HG02840 (cell line): ENCODE measurements around the gene LAMA3.

Source experiments
- ATAC-seq: cut with Tn5 transposase; IDR thresholded peaks from one replicate; pipeline ENCODE4 v1.9.1; 2021; ENCODE audit warnings: mild to moderate bottlenecking, moderate library complexity, moderate number of reproducible peaks; ENCODE audit not compliant: unreplicated experiment, low FRiP score

Gene LAMA3

DNA sequence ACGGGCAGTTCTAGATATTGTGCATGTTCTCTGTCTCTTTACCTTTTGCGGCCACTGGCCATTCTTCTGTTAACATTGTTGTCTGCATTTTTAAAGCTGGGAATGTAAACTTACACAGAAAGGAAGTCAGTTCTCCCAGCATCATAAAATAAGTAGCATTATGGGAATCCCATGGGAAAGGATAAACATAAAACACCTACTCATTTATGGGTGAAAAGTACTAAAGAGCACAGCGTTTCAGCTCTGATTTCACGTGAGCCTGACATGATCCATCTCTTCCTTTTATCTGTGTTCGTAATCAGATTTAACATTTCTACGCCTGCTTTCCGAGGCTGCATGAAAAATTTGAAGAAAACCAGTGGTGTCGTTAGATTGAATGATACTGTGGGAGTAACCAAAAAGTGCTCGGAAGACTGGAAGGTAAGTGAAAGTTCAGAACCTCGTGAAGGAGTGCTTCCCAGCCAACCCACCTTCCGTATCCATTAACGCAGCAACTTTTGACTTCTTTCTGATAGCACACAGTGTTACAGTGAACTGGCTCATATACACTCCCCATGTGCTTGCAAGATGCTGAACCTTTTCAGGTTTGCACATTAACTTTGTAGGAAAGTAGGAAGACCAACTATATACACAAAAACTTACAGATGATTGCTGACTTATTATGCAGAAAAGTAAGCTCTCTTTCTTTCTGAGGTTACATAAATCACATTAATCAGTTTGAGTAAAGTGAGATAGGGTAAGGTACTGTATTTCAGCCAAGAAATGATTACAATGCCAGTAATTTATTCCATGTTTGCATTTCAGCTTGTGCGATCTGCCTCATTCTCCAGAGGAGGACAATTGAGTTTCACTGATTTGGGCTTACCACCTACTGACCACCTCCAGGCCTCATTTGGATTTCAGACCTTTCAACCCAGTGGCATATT, 238.8 kb downstream of the LAMA3 start:
- no peak for ATAC-seq

DNA sequence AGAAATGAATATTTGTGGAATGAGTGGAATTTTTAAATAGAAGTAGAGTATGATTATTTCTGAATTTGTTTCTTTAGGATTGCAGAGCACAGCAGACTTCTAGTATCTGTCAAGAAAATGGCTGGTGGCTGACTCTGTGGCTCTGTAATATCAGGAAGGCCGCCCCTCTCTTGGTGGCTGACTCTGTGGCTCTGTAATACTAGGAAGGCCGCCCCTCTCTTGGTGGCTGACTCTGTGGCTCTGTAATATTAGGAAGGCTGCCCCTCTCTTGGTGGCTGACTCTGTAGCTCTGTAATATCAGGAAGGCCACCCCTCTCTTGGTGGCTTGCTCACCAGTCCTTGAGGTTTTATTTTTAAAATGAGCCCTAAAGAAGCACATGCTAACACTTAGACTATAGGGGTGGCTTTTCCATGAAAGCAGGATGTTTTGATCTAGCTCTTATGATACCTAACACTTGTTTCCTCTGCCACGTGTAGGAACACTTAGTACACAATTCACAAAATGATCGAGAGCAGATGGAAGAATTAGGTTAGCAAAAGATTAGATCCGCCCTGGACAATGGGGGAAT, 240.2 kb downstream of the LAMA3 start:
- ATAC-seq = no peak

DNA sequence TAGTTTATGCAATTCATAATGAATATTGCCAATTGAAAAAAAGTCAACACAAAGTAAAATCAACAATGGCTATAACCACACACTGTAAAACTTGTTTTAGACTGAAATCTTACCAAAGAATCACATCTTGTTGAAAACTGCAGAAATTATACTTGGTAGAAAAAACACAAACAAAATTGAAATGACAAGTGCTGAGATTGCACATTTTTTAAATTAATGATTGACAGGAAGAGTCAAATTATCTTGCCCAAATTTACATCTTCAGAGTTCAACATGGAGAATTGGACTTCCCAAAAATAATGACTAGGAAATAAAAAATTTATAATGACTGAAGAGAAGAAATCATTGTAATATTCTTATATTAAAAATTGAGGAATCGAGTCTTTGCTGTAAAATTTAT, 240.7 kb downstream of the LAMA3 start:
- ATAC-seq = no peak

DNA sequence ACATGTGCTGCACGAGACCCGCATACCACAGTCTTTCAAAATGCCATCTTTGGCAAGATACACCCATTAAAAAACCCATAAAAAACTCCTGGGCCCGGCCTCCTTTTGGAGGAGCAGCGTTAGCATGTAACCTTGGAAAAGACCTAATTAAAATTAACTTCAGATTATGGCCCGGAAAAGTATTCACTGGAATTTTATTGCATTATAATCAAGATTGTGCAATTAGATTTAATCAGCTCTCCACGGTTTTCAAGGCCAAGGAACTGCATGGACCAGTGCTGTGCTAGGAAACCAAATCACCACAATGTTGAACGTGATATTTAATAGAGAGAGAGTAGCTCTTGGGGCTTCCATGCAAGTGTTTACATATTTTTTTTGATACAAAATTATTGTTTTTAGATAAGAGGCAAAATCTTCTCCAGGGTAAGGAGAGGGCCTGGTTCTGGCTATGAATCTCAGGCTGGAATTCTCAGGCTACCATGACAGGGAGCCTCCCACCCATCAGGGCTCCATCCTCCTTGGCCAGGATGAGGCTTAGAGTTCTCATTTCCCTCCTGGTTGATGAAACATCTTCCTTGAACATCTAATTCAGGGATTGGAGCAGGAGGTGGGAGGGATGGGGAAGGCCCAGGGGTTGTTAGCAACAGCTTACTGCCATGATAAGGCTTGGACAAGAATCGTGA, 243.3 kb downstream of the LAMA3 start:
- no peak for ATAC-seq

DNA sequence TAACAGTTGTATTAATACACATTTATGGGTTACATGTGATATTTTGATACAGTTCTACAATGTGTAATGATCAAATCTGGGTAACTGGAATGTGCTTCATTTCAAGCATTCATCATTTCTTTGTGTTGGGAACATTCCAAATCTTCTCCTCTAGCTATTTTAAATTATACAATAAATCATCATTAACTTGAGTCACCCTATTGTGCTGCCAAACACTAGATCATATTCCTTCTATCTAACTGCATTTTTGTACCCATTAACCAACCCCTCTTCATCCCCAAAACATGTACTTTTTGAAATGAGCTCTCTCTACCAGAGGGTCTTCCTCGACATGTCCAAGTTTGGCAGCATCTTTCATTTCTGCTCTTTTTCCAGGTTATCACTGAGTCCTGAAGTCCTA, 244.2 kb downstream of the LAMA3 start:
- ATAC-seq = no peak

DNA sequence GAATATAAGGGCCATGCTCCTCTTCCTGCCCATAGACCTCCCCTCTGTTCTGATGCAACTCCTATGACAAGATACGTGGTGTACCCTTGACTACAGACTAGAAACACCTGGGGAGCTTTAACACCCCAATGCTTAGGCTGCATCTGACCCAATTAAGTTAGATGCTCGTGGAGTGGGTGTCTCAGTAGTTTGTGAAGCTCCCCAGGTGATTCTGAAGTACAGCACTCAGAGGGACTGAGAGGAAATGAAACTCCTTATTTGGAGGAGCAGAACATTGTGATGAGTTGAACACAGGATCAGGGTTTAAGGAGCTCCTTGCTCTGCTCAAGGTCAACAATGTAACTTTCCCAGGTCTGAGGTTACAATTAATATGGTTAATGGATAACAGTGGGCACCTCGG, 245.0 kb downstream of the LAMA3 start:
- ATAC-seq = no peak

DNA sequence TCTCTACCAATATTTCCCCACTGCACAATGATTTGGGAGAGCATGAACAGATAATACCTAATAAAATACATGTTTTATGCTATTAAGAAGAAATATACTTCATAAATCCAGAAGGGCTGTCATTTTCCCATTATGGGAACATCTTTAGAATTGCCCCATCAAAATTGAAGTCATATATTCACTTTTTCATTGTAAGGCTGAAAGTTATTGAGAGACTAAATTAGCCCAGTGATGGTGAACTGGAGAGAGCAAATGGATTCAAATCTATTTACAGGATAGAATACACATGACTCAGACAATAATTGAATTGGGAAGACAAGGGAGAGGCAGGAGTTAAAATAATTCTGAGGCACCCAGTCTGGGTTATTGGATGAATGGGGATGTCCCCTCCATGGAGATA, 245.6 kb downstream of the LAMA3 start:
- ATAC-seq = no peak

DNA sequence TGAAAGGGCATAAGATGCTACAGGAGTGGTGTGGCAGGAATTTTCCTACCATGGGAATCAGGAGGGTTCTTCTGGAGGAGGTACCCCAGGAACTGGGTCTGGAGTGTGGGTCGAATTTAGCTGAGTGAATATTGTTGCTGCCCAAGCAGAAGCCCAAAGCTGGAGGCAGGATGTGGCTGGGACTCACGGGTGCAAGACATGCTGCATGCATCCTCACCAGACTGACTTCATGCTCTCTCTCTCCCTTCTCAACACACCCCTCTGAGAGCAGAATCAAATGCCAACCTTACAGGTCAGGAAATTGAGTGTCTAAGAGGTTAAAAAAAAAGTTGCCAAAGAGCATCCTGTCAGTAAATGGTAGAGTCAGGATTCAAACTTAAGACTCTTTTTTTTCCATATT, 246.6 kb downstream of the LAMA3 start:
- ATAC-seq = no peak

DNA sequence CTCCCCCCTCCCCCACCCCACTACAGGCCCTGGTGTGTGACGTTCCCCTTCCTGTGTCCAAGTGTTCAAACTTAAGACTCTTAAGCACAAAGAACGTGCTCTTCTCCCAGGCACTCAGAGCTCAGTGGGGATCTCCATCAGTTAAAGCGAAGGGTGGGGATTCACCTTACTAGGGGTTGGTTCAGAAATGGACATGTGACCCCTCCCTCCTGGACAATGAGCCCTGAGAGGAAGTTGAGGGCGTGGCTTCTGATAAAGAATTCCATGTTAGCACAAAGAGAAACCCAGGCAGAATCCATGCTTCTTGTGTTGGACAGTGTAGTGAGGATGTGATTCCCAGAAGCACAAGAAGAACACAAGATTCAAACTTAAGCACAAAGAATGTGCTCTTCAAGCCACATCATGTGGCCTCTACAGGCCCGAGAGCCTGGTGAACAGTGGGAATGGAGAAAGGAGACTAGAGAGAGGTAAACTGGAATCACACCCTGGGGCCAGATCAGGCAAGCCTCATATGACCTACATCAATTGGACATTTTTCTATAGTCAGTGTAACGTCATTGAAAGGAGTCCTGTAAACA, 247.2 kb downstream of the LAMA3 start:
- no peak for ATAC-seq

DNA sequence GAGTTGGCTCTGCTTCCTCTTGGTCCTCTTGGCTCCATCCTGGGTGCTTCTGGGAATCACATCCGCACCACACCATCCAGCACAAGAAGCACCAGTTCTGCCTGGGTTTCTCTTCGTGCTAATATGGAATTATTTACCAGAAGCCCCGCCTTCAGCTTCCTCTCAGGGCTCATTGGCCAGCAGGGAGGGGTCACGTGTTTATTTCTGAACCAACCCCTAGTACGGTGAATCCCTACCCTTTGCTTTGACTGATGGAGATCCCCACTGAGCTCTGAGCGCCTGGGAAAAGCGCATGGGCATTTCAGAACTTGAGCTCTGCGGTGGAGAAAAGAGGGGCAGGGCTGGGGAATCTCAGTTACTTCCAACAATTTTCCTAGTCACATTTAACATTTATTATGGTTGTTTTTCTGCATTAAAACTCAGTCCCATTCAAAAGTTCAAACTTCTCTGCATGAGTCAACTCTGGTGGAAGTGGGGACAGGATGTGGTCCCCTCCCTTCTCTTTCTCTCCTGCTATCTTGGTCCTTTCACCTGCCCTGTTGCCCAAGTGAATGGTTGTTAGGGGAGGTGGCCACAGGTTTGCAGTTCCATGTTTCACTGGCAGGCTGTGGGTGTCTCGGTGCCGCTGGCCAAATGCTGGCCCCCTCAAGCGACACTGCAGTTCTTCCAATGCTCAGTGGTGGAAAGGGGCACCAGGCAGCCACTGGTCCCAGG, 248.9 kb downstream of the LAMA3 start:
- ATAC-seq = no peak

DNA sequence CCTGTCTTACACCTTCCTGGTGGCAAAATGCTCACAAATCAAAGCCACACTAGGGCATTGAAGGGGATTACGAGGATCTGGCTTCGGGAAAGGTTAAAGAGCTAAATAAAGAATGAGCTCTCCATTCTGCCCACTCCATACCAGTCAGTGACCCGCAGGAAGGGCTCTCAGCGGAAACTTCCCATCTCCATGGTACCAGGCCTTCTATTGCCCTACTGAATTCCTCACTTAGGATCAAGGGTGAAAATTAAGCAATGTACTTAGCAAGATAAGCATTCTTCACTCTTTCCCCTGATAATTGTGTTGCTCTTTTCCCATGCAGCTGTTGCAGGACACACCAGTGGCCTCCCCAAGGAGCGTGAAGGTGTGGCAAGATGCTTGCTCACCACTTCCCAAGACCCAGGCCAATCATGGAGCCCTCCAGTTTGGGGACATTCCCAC, 249.7 kb downstream of the LAMA3 start:
- ATAC-seq = no peak

DNA sequence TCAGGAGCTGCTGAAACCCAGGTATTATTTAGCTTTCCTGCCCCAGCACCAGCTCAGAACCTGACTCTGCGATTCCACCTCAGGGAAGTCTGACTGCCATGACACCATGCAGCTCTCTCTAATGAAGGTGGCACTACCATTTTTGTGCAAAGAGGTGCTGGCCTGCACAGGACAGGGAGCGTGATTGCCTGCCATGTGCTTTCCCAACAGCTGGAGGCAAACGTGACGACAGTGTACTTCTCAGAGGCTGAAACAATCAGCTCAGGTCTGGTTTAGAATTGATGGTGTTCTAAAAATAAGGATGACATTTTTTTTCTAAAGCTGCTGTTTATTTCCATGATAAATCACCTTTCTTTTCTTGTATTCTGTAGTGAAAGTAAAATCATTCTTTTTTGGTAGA, 250.1 kb downstream of the LAMA3 start:
- ATAC-seq = no peak

DNA sequence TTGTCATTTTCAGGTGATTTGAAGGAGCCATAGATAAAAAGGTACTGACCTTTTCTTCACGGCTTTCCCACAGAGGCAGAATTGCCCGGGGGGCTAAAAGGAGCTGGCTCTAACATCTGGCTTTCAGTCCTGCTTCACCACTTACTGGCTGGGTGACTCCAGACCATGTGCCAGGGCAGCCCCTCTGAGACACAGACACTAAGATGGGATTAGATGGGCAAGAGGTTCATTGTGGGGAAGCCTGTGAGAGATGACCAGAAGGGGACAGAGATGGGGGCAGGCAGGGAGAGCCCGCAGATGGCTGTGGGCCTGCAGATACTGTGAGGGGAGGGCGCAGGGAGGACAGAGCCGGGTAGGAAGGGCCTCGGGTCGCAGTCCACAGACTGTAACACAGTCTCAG, 250.6 kb downstream of the LAMA3 start:
- ATAC-seq = no peak

DNA sequence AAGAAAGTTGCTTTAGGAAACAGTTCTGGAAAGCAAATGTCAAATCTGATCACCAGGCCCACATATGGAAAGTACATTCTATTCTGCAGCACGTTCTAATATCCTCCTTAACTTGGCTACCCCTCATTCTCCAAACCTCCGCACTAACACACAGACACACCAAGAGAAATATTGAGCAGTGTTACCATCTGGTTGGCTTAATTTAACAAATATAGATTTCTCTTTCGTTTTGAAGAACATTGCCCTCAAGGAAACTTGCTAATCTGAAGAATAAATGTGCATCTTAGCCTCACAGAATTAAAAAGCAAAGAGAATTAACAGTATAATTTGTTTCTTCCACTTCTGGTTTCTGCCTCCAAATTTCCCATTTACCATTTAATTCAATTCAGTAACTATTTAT, 252.5 kb downstream of the LAMA3 start:
- no peak for ATAC-seq

DNA sequence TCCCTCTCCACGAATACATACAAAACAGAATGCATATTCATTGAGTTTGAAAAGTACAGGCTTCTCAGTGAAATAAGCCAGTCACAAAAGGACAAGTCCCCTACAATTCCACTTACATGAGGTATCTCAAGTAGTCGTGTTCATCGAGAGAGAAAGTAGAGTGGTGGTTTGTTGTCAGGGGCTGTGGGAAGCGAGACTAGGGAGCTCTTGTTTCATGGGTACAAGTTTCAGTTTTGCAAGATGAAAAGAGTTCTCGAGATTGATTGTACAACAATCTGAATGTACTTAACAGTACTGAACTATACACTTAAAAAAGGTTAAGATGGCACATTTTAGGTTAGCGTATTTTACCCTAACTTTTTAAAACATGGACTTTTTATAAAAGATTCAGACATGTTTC, 253.9 kb downstream of the LAMA3 start:
- ATAC-seq = no peak

DNA sequence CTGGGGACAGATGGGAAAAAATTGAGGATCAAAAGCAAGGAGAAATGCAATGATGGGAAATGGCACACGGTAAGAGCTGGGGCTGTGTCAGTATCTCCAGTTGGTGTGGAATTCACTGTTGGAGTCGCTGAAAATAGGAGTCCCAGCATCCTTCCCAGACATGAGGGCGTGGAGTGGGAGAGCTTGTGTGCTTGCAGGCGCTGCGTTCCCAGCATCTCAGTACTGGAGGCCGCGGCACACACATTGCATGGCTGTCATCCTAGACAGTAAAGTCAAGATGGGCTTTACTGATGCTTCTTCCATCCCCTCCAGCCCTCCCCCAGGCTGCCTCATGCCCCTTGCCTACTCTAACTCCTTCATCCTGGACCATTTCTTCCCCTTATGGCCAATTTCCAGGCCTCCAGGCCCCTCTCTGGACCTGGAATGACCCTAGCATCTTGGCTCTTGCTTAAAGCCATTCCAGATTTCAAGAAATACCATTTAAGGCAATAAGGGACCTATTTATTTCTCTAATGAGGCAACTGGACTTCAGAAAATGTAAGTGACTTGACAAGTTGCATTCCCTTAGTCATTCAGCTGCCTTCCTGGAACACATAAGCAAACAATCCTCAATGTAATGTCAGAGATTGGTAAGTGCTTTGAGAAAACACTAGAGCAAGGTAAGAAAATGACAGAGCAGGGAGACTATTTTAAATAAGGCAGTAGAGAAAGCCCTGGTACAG, 254.8 kb downstream of the LAMA3 start:
- ATAC-seq = no peak

DNA sequence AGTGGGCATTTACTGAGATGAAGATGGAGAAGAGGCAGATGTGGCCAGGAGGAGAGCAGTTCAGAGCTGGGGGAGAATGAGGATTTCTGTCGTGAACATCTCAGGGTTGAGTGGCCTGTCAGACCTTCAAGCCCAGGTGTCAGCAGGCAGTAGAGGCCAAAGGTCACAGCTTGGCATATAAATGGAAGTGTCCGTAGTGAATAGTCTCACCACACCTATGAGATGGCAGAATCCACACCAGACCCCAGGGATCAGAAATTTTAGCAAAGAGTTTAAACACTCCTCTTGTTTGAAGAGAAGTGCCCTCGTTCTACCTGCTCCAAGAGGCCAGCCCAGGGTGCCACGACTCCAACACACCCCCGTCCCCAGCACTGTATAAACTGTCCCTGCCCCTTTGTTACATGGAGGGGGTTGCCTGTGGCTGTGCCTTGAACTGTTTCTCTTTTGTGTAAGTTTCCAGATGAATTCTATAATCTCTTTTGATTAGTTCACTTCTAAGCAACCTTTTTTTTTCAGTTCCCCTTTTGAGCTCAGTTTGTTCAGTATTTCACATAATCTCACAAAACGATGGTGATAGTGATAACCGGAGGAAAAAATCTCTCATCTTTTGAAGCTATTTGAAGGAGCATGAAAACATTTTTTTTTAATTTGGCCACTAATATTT, 256.3 kb downstream of the LAMA3 start:
- no peak for ATAC-seq

DNA sequence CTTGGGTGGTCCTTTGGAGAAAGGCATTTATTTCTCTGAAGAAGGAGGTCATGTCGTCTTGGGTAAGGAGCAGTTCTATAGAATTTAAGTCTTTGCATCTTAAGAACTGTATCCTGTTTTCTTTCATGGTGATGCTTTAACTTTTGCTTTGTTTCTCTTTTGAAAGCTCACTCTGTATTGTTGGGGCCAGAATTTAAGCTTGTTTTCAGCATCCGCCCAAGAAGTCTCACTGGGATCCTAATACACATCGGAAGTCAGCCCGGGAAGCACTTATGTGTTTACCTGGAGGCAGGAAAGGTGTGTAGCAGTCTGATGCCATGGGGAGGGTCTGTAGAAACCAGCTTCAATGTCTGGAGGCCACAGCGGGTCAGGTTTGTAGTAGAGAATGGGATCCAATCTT, 260.6 kb downstream of the LAMA3 start:
- ATAC-seq = no peak

DNA sequence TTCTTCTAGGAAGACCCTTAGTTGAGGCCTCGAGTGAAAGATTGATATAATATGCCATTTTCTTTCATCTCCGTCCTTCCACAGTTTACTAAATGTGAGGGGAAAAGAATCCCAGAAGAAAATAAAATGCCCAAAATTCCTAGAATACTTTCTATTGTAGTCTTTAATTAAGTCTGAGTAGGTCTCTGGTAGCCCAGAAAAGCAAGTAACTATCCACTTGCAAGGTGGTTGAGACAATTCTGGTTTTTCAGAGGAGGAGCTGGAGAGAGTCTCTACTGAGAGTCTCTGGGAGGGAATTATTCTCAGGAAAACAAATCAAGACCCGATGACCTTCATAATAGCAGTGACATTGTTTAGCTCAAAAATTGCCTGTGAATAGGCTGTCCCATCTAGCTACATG, 261.4 kb downstream of the LAMA3 start:
- ATAC-seq = no peak
